HepG2 (cell line): ENCODE results near the gene CYP2S1. TPM values are rescaled to one million over a fixed set of nuclear protein-coding genes. Genes with fewer than 3 reads are reported as not detected.
A peak's percentile ranks its signal among the peaks of the same experiment; 100 is the strongest.

Experiments used
- ATAC-seq: fragments of 200-7000 bp; cut with Tn5 transposase; 3 replicates; pipeline ENCODE4 v1.9.1; 2020; ENCODE audit warnings: mild to moderate bottlenecking, moderate library complexity
- BruUV-seq: library from RNA; stranded (reverse); fragments of 400-500 nt; replicated peaks from 2 replicates; lab custom pipeline; 2021; lab: Mats Ljungman, UMichigan
- CTCF ChIA-PET: fragments of 300-600 bp; formaldehyde crosslinking; extraction: SDS; loops from one replicate; lab custom pipeline; 2021; ENCODE audit warnings: low total read pairs, inconsistent platforms, low intra/inter-chr PET ratio; lab: Yijun Ruan, JAX
- POLR2A ChIA-PET: fragments of 350-600 bp; sonication (Branson Sonifier 250); formaldehyde crosslinking; loops from one replicate; lab custom pipeline; 2020; ENCODE audit warnings: antibody characterized with exemption, inconsistent platforms; lab: Yijun Ruan, JAX
- DNase-seq: peaks from one replicate; pipeline ENCODE4 v3.0.0-alpha.2; 2015; ENCODE audit warnings: low spot score
- FAIRE-seq: peaks from 3 replicates; lab custom pipeline; 2011; peaks lifted over from hg19 to GRCh38; lab: Jason Lieb, UNC
- H2AFZ ChIP-seq: one replicate; pipeline ENCODE4 v1.6.1; 2011; ENCODE audit warnings: low read length, inconsistent platforms
- H3K27ac ChIP-seq: fragments of 300-600 bp; 3 replicates; pipeline ENCODE4 v1.8.0; 2011; ENCODE audit warnings: mixed run types, mild to moderate bottlenecking, mixed read lengths, low read length, inconsistent platforms; ENCODE audit not compliant: insufficient read depth; ENCODE audit errors: extremely low read length
- H3K27me3 ChIP-seq, 2 experiments: fragments of 200-600 bp in 1 of 2; 2 replicates in 1 of 2; 3 replicates in 1 of 2; pipeline versions ENCODE4 v1.6.0 to v1.8.0; 2011; ENCODE audit warnings: low read length in 2 of 2, mild to moderate bottlenecking in 2 of 2, moderate library complexity in 2 of 2, inconsistent platforms in 1 of 2; ENCODE audit not compliant: insufficient read depth in 2 of 2, control insufficient read depth in 1 of 2
- H3K36me3 ChIP-seq, 2 experiments: fragments of 200-600 bp in 1 of 2; replicated peaks in 1 of 2; 2 replicates in 1 of 2; 3 replicates in 1 of 2; pipeline versions ENCODE4 v1.5.1 to v1.8.0; 2011; ENCODE audit warnings: low read length in 2 of 2, inconsistent platforms in 1 of 2; ENCODE audit not compliant: insufficient read depth in 2 of 2, control insufficient read depth in 1 of 2
- H3K4me1 ChIP-seq: 2 replicates; pipeline ENCODE4 v1.5.1; 2012; ENCODE audit warnings: low read length, inconsistent platforms; ENCODE audit not compliant: insufficient read depth
- H3K4me2 ChIP-seq: 2 replicates; pipeline ENCODE4 v1.6.0; 2011; ENCODE audit warnings: low read depth, low read length, inconsistent platforms
- H3K4me3 ChIP-seq, 3 experiments: fragments of 200-600 bp in 1 of 3; sonication (generic), shearing (Covaris generic) in 1 of 3; replicated peaks in 1 of 3; 2 replicates each; pipeline ENCODE4 v1.5.1; 2011 to 2016; ENCODE audit warnings: low read length in 3 of 3, inconsistent platforms in 2 of 3, low read depth in 2 of 3, mild to moderate bottlenecking in 2 of 3, control low read depth in 1 of 3, mixed read lengths in 1 of 3; ENCODE audit not compliant: insufficient read depth in 1 of 3
- H3K79me2 ChIP-seq: one replicate; pipeline ENCODE4 v1.6.1; 2011; ENCODE audit warnings: low read length, inconsistent platforms; ENCODE audit not compliant: insufficient read depth
- H3K9ac ChIP-seq: 2 replicates; pipeline ENCODE4 v1.6.0; 2011; ENCODE audit warnings: mild to moderate bottlenecking, low read depth, low read length, inconsistent platforms; ENCODE audit not compliant: insufficient read depth
- H3K9me3 ChIP-seq: 2 replicates; pipeline ENCODE4 v1.5.1; 2012; ENCODE audit warnings: mild to moderate bottlenecking, low read length
- H4K20me1 ChIP-seq: 2 replicates; pipeline ENCODE4 v1.6.0; 2011; ENCODE audit warnings: inconsistent platforms, mild to moderate bottlenecking, low read length, moderate library complexity; ENCODE audit not compliant: insufficient read depth
- ADNP ChIP-seq: sonication (generic); formaldehyde crosslinking; IDR thresholded peaks from 2 replicates; pipeline ENCODE4 v1.4.0; 2020; ENCODE audit warnings: missing genetic modification reagents
- CTCF ChIP-seq: sonication (generic); formaldehyde crosslinking; IDR thresholded peaks from 2 replicates; pipeline ENCODE4 v1.5.0; 2020; ENCODE audit warnings: mild to moderate bottlenecking, missing genetic modification reagents, moderate library complexity
- TMF1 ChIP-seq: sonication (generic); formaldehyde crosslinking; IDR thresholded peaks from 2 replicates; pipeline ENCODE4 v1.8.1; 2022; ENCODE audit warnings: low read depth, missing genetic modification reagents
- WGBS: methylation state at CpG from one replicate; pipeline ENCODE4 v1.1.6; 2017; ENCODE audit warnings: low lambda C conversion rate; 5-methylcytosine and 5-hydroxymethylcytosine counted together
- in situ Hi-C: cut with HindIII; loops from 2 replicates; pipeline ENCODE4 v1.10.0; 2017; ENCODE audit warnings: low pct_unique_long_range_greater_than_20kb; ENCODE audit not compliant: extremely low pct_ligation_motif_present
- intact Hi-C: fragments of 100-400 bp; cut with micrococcal nuclease; formaldehyde crosslinking; loops from one replicate; pipeline ENCODE4 v1.10.0; 2022; ENCODE audit not compliant: unreplicated experiment
- polyA plus RNA-seq, 8 experiments: library from polyadenylated mRNA; depleted of rRNA in 3 of 8; stranded (reverse) in 7 of 8; unstranded in 1 of 8; fragments of >200 nt; fragmentation: Illumina TruSeq in 4 of 8; extraction: Trizol in 4 of 8; gene quantifications; 2 replicates each; pipeline versions ENCODE4 v1.2.1 to v1.2.3, GENCODE V29; 2011 to 2016; ENCODE audit warnings: low read depth in 4 of 8, missing spikeins in 1 of 8, mixed read lengths in 1 of 8; ENCODE audit not compliant: insufficient read depth in 1 of 8
- total RNA-seq, 5 experiments: library from RNA; depleted of rRNA; stranded (reverse); fragments of >200 nt; fragmentation: Illumina TruSeq; extraction: Trizol; gene quantifications; 2 replicates each; pipeline ENCODE4 v1.2.3, GENCODE V29; 2016; ENCODE audit warnings: low read depth in 1 of 5
- TF ChIP-seq, protein P1 (sequence below): sonication (generic); formaldehyde crosslinking; IDR thresholded peaks from 2 replicates; pipeline ENCODE4 v1.4.0; 2020; ENCODE audit warnings: missing genetic modification reagents

Gene CYP2S1
- total and polyA plus RNA-seq, 2 of the 13 experiments (the other 11 are each of a cell fraction or from before 2014, with no cell fraction given): 0.09 to 2.1 TPM

- H3K9me3 ChIP-seq: no peaks in the 10 kb centered on the region
- in situ Hi-C loops (no loop called here), intact Hi-C loops (no loop called here)
- ChIA-PET CTCF (no interaction called here), POLR2A (no interaction called here)
- WGBS: 97% methylated on average over 5 of the region's 5 CpGs
- peaks cover 60% of the 10 kb centered on the region for H3K4me1 ChIP-seq
- no peaks in the 10 kb centered on the region for H3K79me2 ChIP-seq
- no peak overlapping the region for H2AFZ ChIP-seq
- no peaks in the 10 kb centered on the region for H3K27me3 ChIP-seq
- H4K20me1 ChIP-seq: no peaks in the 10 kb centered on the region
- TF ChIP-seq, protein P1, sequence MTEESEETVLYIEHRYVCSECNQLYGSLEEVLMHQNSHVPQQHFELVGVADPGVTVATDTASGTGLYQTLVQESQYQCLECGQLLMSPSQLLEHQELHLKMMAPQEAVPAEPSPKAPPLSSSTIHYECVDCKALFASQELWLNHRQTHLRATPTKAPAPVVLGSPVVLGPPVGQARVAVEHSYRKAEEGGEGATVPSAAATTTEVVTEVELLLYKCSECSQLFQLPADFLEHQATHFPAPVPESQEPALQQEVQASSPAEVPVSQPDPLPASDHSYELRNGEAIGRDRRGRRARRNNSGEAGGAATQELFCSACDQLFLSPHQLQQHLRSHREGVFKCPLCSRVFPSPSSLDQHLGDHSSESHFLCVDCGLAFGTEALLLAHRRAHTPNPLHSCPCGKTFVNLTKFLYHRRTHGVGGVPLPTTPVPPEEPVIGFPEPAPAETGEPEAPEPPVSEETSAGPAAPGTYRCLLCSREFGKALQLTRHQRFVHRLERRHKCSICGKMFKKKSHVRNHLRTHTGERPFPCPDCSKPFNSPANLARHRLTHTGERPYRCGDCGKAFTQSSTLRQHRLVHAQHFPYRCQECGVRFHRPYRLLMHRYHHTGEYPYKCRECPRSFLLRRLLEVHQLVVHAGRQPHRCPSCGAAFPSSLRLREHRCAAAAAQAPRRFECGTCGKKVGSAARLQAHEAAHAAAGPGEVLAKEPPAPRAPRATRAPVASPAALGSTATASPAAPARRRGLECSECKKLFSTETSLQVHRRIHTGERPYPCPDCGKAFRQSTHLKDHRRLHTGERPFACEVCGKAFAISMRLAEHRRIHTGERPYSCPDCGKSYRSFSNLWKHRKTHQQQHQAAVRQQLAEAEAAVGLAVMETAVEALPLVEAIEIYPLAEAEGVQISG (CRISPR knock-in tag): peak; percentile 97
- TF ChIP-seq ADNP (CRISPR knock-in tag): peak; percentile 33; the same call in 1 of the 2 replicates
- TF ChIP-seq TMF1: no peak
- peak; percentile 33 for TF ChIP-seq CTCF (CRISPR knock-in tag)
- no peak overlapping the region for H3K27ac ChIP-seq
- no peak overlapping the region for H3K4me3 ChIP-seq
- no peak for FAIRE-seq
- H3K9ac ChIP-seq: no peak overlapping the region
- no peak overlapping the region for H3K4me2 ChIP-seq
- no peak for ATAC-seq
- no TSS peak for BruUV-seq
- H3K36me3 ChIP-seq: no peaks in the 10 kb centered on the region
- DNase-seq: no peak
These were observed 31.1 kb upstream of the CYP2S1 start for GRCh38 chr19:41161903-41162302.
